A549 (cell line): ENCODE measurements around the gene DHPS.
"Not testable (repeated sequence)": the region's sequence is repeated elsewhere in the genome, so short reads cannot be mapped to it uniquely, and the experiment has no call there.

Source experiments
- BHLHE40 ChIP-seq: IDR thresholded peaks from 2 replicates; pipeline ENCODE4 v1.6.1; 2012; ENCODE audit warnings: low read depth, low read length, inconsistent platforms
- EP300 ChIP-seq, 2 experiments: fragments of >200 bp; sonication (Bioruptor Twin); formaldehyde crosslinking; IDR thresholded peaks; 2 replicates in 1 of 2; 3 replicates in 1 of 2; pipeline ENCODE4 v1.6.1; 2016 to 2017
- MAFK ChIP-seq: fragments of 450-650 bp; IDR thresholded peaks from 2 replicates; pipeline ENCODE4 v1.6.1; 2014; ENCODE audit not compliant: partially characterized antibody
- POLR2A ChIP-seq: IDR thresholded peaks from 2 replicates; pipeline ENCODE4 v1.6.1; 2012; ENCODE audit warnings: mild to moderate bottlenecking, low read length
- RNF2 ChIP-seq: fragments of 200-600 bp; sonication (generic); IDR thresholded peaks from 2 replicates; pipeline ENCODE4 v1.6.1; 2016; ENCODE audit warnings: low read depth, mild to moderate bottlenecking, antibody characterized with exemption, moderate library complexity, borderline replicate concordance
- TF ChIP-seq, protein P1 (sequence below): fragments of >200 bp; sonication (Bioruptor Twin); formaldehyde crosslinking; IDR thresholded peaks from 3 replicates; pipeline ENCODE4 v1.5.1; 2016
- TF ChIP-seq, protein P2 (sequence below): IDR thresholded peaks from 2 replicates; pipeline ENCODE4 v1.6.1; 2012
- TF ChIP-seq, protein P3 (sequence below): IDR thresholded peaks from 2 replicates; pipeline ENCODE4 v1.6.1; 2012

DNA sequence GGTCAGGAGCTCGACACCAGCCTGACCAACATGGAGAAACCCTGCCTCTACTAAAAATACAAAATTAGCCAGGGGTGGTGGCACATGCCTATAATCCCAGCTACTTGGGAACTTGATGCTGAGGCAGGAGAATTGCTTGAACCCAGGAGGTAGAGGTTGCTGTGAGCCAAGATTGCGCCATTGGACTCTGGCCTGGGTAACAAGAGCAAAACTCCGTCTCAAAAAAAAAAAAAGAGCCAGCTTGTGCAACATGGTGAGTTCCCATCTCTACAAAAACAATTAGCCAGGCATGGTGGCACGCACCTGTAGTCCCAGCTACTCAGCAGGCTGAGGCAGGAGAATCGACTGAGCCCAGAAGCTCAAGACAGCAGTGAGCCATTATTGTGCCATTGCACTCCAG, 3.6 kb downstream of the DHPS start:
- not testable (repeated sequence) for TF ChIP-seq EP300 (IDR thresholded peaks at IDR 0.05); POLR2A; MAFK; RNF2; BHLHE40
- TF ChIP-seq, protein P1, sequence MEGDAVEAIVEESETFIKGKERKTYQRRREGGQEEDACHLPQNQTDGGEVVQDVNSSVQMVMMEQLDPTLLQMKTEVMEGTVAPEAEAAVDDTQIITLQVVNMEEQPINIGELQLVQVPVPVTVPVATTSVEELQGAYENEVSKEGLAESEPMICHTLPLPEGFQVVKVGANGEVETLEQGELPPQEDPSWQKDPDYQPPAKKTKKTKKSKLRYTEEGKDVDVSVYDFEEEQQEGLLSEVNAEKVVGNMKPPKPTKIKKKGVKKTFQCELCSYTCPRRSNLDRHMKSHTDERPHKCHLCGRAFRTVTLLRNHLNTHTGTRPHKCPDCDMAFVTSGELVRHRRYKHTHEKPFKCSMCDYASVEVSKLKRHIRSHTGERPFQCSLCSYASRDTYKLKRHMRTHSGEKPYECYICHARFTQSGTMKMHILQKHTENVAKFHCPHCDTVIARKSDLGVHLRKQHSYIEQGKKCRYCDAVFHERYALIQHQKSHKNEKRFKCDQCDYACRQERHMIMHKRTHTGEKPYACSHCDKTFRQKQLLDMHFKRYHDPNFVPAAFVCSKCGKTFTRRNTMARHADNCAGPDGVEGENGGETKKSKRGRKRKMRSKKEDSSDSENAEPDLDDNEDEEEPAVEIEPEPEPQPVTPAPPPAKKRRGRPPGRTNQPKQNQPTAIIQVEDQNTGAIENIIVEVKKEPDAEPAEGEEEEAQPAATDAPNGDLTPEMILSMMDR: not testable (repeated sequence)
- TF ChIP-seq, protein P2, sequence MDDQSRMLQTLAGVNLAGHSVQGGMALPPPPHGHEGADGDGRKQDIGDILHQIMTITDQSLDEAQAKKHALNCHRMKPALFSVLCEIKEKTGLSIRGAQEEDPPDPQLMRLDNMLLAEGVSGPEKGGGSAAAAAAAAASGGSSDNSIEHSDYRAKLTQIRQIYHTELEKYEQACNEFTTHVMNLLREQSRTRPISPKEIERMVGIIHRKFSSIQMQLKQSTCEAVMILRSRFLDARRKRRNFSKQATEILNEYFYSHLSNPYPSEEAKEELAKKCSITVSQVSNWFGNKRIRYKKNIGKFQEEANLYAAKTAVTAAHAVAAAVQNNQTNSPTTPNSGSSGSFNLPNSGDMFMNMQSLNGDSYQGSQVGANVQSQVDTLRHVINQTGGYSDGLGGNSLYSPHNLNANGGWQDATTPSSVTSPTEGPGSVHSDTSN: not testable (repeated sequence)
- TF ChIP-seq, protein P3, sequence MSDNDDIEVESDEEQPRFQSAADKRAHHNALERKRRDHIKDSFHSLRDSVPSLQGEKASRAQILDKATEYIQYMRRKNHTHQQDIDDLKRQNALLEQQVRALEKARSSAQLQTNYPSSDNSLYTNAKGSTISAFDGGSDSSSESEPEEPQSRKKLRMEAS: not testable (repeated sequence)
